ES-I3 (cell line): ENCODE measurements around the gene FIGN.

Experiments used
- H3K36me3 ChIP-seq: 2 replicates; pipeline ENCODE4 v1.6.1; 2013; ENCODE audit warnings: mild to moderate bottlenecking, low read length, control low read depth, moderate library complexity; ENCODE audit not compliant: insufficient read depth
- H3K4me1 ChIP-seq: 2 replicates; pipeline ENCODE4 v1.6.1; 2013; ENCODE audit warnings: mild to moderate bottlenecking, control low read depth, low read length; ENCODE audit not compliant: insufficient read depth
- H3K9ac ChIP-seq: 2 replicates; pipeline ENCODE4 v1.6.1; 2013; ENCODE audit warnings: low read depth, mild to moderate bottlenecking, low read length, moderate library complexity
- H3K9me3 ChIP-seq: 2 replicates; pipeline ENCODE4 v1.6.1; 2013; ENCODE audit warnings: mild to moderate bottlenecking, low read length, moderate library complexity; ENCODE audit not compliant: control insufficient read depth, insufficient read depth

FIGN gene

DNA sequence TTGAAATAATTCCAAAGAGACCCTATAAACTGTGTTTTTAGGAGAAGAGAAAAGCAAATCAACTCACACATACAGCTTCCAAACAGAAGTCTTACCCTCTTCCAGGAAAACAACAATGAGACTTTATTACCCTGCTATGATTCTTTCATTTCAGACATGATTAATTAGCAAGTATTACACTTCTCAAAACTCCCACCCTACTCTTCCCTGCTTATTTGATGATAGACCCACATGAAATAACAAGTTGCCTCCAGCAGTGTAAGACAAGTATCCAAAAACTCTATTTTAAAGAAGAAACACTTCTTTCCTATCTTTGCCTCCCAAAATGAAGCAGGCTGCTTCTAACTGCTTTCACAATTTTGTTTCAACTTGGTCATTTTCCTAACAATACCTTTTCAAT is 4.1 kb downstream of the FIGN start:
- Histone ChIP-seq H3K4me1 (peaks cover 10% of the 10 kb centered on the region), H3K36me3 (no peaks in the 10 kb centered on the region), H3K9me3 (no peaks in the 10 kb centered on the region), H3K9ac (no peak overlapping the region)

GRCh38 chr2:163730556-163730955 is 5.3 kb downstream of the FIGN start:
- Histone ChIP-seq H3K4me1 (peaks cover 10% of the 10 kb centered on the region), H3K9ac (no peak overlapping the region), H3K36me3 (no peaks in the 10 kb centered on the region), H3K9me3 (no peaks in the 10 kb centered on the region)

DNA sequence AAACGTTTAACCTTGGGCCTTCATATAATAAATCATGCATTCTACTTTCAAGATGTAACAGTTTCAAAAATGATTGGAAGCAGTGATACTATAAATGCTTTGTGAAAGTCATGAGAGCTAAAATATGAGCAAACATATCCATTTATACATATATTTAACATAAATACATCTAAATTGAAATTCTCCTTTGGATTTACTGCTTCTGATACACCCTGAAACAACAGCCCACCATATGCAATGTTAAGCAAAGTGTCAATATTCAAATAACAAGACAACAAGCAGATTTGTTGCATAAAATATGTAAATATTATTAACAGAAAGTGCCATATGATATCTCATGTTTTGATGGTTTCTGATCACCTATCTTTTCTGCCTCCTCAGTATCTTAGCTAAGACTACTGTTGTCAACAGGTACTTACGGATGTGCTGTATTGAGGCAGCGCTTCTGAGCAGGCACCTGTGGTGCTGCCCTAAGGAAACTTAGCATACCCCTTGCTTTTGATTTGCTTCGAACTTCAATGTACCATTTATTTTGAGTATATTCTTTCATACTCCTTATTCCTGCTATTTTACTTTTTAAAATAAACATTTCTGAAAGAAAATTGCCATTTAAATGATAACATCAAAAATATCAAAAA is 6.1 kb downstream of the FIGN start:
- H3K9ac ChIP-seq = no peak overlapping the region
- no peaks in the 10 kb centered on the region for H3K36me3 ChIP-seq
- H3K9me3 ChIP-seq = no peaks in the 10 kb centered on the region
- peaks cover 10% of the 10 kb centered on the region for H3K4me1 ChIP-seq

DNA sequence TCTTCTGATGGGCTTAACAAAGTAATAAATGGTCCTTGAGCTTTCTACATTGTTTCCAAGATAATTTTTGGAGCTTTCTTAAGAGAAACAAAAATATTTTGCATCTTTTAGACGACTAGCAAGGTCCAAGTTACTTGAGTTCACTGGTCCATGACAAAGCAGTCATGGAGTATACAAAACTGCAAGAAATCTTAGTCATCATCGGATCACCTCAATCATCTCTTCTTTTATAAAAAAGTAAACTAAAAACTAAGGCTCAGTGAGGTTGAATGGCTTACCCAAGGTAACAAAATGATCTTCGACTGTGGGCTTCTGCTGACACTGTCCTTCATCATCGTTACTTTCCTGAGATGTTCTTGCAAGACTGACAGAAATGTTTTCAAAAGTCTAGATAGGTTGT is 11.9 kb downstream of the FIGN start:
- Histone ChIP-seq H3K36me3 (no peaks in the 10 kb centered on the region), H3K4me1 (no peaks in the 10 kb centered on the region), H3K9me3 (no peaks in the 10 kb centered on the region), H3K9ac (no peak overlapping the region)

- H3K9ac ChIP-seq = no peak overlapping the region
- no peaks in the 10 kb centered on the region for H3K9me3 ChIP-seq
- no peaks in the 10 kb centered on the region for H3K4me1 ChIP-seq
- H3K36me3 ChIP-seq = no peaks in the 10 kb centered on the region
These were observed 12.5 kb downstream of the FIGN start for GRCh38 chr2:163723348-163723747.

- Histone ChIP-seq H3K9ac (no peak overlapping the region), H3K9me3 (no peaks in the 10 kb centered on the region), H3K4me1 (peaks cover 9% of the 10 kb centered on the region), H3K36me3 (no peaks in the 10 kb centered on the region)
These were observed 16.5 kb downstream of the FIGN start for GRCh38 chr2:163719331-163719730.

DNA sequence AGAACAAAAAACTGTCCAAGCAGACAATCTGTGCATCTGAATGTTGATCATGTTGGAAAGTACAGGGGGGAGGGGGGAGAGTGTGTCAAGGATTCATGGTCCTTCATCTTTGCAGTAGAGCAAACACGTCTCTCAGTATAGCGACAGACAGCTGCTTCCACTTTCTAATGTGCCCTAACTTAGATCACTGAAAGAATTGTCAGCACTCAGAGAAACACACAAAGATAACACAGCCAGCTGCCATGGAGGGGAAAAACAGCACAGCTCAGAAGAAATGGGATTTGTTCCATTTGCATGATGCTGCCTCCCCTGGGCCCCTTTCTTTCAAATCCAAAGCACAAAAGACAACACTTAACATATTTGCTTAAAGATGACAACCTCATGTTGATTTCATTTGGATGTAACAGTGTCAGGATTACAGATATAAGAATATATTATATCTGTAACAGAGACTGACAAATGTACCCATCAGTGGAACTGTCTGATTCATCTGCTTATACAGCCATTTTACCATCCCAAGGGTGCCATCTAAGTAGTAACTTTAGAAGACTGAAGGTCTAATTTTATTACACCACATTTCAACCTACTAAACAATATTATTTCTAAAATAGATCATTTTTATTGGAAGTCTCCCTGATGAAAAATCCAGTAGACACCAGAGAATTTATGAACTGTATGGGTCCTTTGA is 17.7 kb downstream of the FIGN start:
- Histone ChIP-seq H3K36me3 (no peaks in the 10 kb centered on the region), H3K9ac (no peak overlapping the region), H3K4me1 (peaks cover 9% of the 10 kb centered on the region), H3K9me3 (no peaks in the 10 kb centered on the region)

DNA sequence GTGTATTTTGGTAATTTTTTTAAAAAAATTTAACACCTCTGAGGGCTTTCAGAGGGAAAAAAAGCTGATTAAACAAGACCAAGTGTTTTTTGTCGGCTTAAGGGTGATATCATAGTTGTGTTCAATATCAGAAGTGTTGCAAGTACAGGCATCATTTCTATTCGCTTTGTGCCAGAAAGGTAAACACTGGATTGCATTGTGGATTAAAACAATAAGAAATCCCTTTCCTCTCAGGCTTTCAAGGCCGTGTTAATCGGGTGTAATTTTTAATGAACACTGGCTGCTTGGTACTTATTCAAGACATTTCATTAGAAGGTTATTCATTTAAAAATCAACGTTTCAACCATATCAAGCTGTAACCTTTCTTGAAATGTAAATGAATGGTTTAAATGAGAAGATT is 18.3 kb downstream of the FIGN start:
- H3K4me1 ChIP-seq = peaks cover 9% of the 10 kb centered on the region

GRCh38 chr2:163716101-163716500 is 19.7 kb downstream of the FIGN start:
- no peak overlapping the region for H3K9ac ChIP-seq
- peaks cover 9% of the 10 kb centered on the region for H3K4me1 ChIP-seq
- no peaks in the 10 kb centered on the region for H3K9me3 ChIP-seq
- H3K36me3 ChIP-seq = no peaks in the 10 kb centered on the region

More for the DNA sequence above, 18.3 kb downstream of the FIGN start:
- Histone ChIP-seq H3K9me3 (no peaks in the 10 kb centered on the region), H3K9ac (no peak overlapping the region), H3K36me3 (no peaks in the 10 kb centered on the region)

GRCh38 chr2:163715668-163716067 is 20.1 kb downstream of the FIGN start:
- no peaks in the 10 kb centered on the region for H3K36me3 ChIP-seq
- peaks cover 9% of the 10 kb centered on the region for H3K4me1 ChIP-seq
- H3K9ac ChIP-seq = no peak overlapping the region
- no peaks in the 10 kb centered on the region for H3K9me3 ChIP-seq

- H3K9ac ChIP-seq = no peak overlapping the region
- no peaks in the 10 kb centered on the region for H3K36me3 ChIP-seq
- peaks cover 9% of the 10 kb centered on the region for H3K4me1 ChIP-seq
- H3K9me3 ChIP-seq = no peaks in the 10 kb centered on the region
These were observed 20.6 kb downstream of the FIGN start for GRCh38 chr2:163715199-163715598.

- Histone ChIP-seq H3K9me3 (no peaks in the 10 kb centered on the region), H3K4me1 (peaks cover 9% of the 10 kb centered on the region), H3K36me3 (no peaks in the 10 kb centered on the region; the same call in 1 of the 2 replicates), H3K9ac (no peak overlapping the region)
These were observed 22.1 kb downstream of the FIGN start for GRCh38 chr2:163713534-163714311.

- Histone ChIP-seq H3K9ac (no peak overlapping the region), H3K9me3 (no peaks in the 10 kb centered on the region), H3K4me1 (no peaks in the 10 kb centered on the region; the same call in 1 of the 2 replicates), H3K36me3 (no peaks in the 10 kb centered on the region; the same call in 1 of the 2 replicates)
These were observed 24.1 kb downstream of the FIGN start for GRCh38 chr2:163711699-163712098.

DNA sequence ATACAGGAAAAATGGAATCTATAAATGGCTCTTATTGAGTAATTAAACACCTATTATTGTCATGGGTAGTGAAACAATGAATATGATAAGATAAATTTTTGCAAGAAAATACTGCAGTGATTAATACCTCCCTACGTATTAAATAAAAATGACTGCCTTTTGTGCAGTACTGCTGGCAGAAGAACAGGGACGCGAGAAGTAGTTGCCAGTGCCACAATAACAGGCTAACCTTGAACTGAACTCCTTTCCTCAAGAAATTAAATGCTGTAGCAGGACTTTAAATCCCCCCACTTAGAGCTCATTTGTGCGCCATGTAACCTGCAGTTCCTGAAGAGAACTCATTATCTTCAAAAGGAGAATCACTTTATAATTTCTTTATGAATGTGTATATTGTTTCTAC is 24.6 kb downstream of the FIGN start:
- H3K9ac ChIP-seq = no peak overlapping the region
- no peaks in the 10 kb centered on the region for H3K9me3 ChIP-seq
- no peaks in the 10 kb centered on the region; the same call in 1 of the 2 replicates for H3K4me1 ChIP-seq
- no peaks in the 10 kb centered on the region; the same call in 1 of the 2 replicates for H3K36me3 ChIP-seq
